Fibroblast of lung (primary cell): ENCODE results near the gene TNFAIP8L1.

Experiments
- EZH2 ChIP-seq: IDR thresholded peaks from 2 replicates; pipeline ENCODE4 v1.5.1; 2012; ENCODE audit warnings: low read length, control low read depth, mild to moderate bottlenecking; ENCODE audit errors: missing control alignments
- TF ChIP-seq, protein P1 (sequence below), 2 donors: IDR thresholded peaks in 1 of 2; conservative IDR thresholded peaks in 1 of 2; 1 replicate in 1 of 2; 2 replicates in 1 of 2; pipeline ENCODE4 v1.5.1; 2011 to 2012; ENCODE audit warnings: low read length in 2 of 2, control low read depth in 1 of 2, inconsistent platforms in 1 of 2, low read depth in 1 of 2, mild to moderate bottlenecking in 1 of 2

GRCh38 chr19:4641132-4641531 is 1.8 kb downstream of the TNFAIP8L1 start:
- TF ChIP-seq, protein P1, sequence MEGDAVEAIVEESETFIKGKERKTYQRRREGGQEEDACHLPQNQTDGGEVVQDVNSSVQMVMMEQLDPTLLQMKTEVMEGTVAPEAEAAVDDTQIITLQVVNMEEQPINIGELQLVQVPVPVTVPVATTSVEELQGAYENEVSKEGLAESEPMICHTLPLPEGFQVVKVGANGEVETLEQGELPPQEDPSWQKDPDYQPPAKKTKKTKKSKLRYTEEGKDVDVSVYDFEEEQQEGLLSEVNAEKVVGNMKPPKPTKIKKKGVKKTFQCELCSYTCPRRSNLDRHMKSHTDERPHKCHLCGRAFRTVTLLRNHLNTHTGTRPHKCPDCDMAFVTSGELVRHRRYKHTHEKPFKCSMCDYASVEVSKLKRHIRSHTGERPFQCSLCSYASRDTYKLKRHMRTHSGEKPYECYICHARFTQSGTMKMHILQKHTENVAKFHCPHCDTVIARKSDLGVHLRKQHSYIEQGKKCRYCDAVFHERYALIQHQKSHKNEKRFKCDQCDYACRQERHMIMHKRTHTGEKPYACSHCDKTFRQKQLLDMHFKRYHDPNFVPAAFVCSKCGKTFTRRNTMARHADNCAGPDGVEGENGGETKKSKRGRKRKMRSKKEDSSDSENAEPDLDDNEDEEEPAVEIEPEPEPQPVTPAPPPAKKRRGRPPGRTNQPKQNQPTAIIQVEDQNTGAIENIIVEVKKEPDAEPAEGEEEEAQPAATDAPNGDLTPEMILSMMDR (conservative IDR thresholded peaks at IDR 0.05 in 1 of 2, IDR thresholded peaks at IDR 0.05 in 1 of 2; ENCODE audit: low read depth in 1 of 2, low read length in 2 of 2), result no peak
- TF ChIP-seq EZH2, result no peak
